Activated CD8-positive, alpha-beta T cell treated with anti-CD3 and anti-CD28 coated beads for 36 hours (primary cell): ENCODE measurements around the gene CUBN. TPM values are rescaled to one million over a fixed set of nuclear protein-coding genes. Genes with fewer than 3 reads are reported as not detected.

ENCODE experiments used
- ATAC-seq: fragments of 200-7000 bp; cut with Tn5 transposase; one replicate; pipeline ENCODE4 v1.10.0; 2021; ENCODE audit warnings: mild to moderate bottlenecking, moderate library complexity
- CTCF ChIA-PET: fragments of 350-600 bp; sonication (Branson Sonifier 250); formaldehyde crosslinking; loops from one replicate; lab custom pipeline; 2021; ENCODE audit warnings: antibody characterized with exemption; lab: Charles Lee
- POLR2A ChIA-PET: fragments of 350-600 bp; sonication (Branson Sonifier 250); formaldehyde crosslinking; loops from one replicate; lab custom pipeline; 2021; ENCODE audit warnings: antibody characterized with exemption; lab: Charles Lee
- DNase-seq: peaks from one replicate; pipeline ENCODE4 v3.0.0-alpha.2; 2020
- H3K27ac Mint-ChIP-seq: one replicate; pipeline ENCODE4 v1.8.0; 2021; ENCODE audit warnings: mild to moderate bottlenecking, mixed read lengths
- H3K27me3 Mint-ChIP-seq: one replicate; pipeline ENCODE4 v1.8.0; 2021; ENCODE audit warnings: mixed read lengths
- H3K36me3 Mint-ChIP-seq: one replicate; pipeline ENCODE4 v1.8.0; 2021; ENCODE audit warnings: low read depth, mixed read lengths
- H3K4me1 Mint-ChIP-seq: one replicate; pipeline ENCODE4 v1.8.0; 2021; ENCODE audit warnings: low read depth, mixed read lengths
- H3K4me3 Mint-ChIP-seq: one replicate; pipeline ENCODE4 v1.8.0; 2021; ENCODE audit warnings: mild to moderate bottlenecking, moderate library complexity, mixed read lengths
- H3K9me3 Mint-ChIP-seq: one replicate; pipeline ENCODE4 v1.8.0; 2021; ENCODE audit warnings: mixed read lengths
- CTCF ChIP-seq: fragments of 200-600 bp; IDR thresholded peaks from one replicate; pipeline ENCODE4 v1.8.0; 2022; ENCODE audit warnings: antibody characterized with exemption, mild to moderate bottlenecking
- intact Hi-C: fragments of 100-400 bp; cut with micrococcal nuclease; formaldehyde crosslinking; loops from one replicate; pipeline ENCODE4 v1.10.0; 2022
- total RNA-seq, 2 experiments: library from RNA; stranded (reverse); gene quantifications; one replicate each; pipeline ENCODE4 v1.2.3, GENCODE V29; 2021

Gene CUBN
- total RNA-seq, 2 experiments from 2014 or later, result 0.38 to 0.65 TPM

- ATAC-seq (no peak), DNase-seq (no peak)
- CTCF ChIA-PET, result no interaction called here
- H3K36me3 Mint-ChIP-seq, result no peaks in the 10 kb centered on the region
- no peaks in the 10 kb centered on the region for H3K9me3 Mint-ChIP-seq
- peaks cover 7% of the 10 kb centered on the region for H3K4me1 Mint-ChIP-seq
- H3K4me3 Mint-ChIP-seq, result no peak overlapping the region
- no peaks in the 10 kb centered on the region for H3K27me3 Mint-ChIP-seq
- POLR2A ChIA-PET, result interaction anchor here (1.1 kb wide), 1 partner anchor 26 kb away, joined by 4 read pairs; no protein-coding TSS in a partner anchor
- no peak overlapping the region for H3K27ac Mint-ChIP-seq
- intact Hi-C loops, result no loop called here
- no peak for TF ChIP-seq CTCF
These were observed 22.6 kb downstream of the CUBN start for GRCh38 chr10:17106991-17107390.

- POLR2A ChIA-PET, result no interaction called here
- ATAC-seq (no peak), DNase-seq (no peak)
- CTCF ChIA-PET, result interaction anchor here (0.8 kb wide), 1 partner anchor 43 kb away, joined by 3 read pairs; no protein-coding TSS in a partner anchor
- no peak for TF ChIP-seq CTCF
- H3K27ac Mint-ChIP-seq, result no peak overlapping the region
- no peaks in the 10 kb centered on the region for H3K9me3 Mint-ChIP-seq
- H3K27me3 Mint-ChIP-seq, result no peaks in the 10 kb centered on the region
- peaks cover under 1% of the 10 kb centered on the region for H3K36me3 Mint-ChIP-seq
- no peak overlapping the region for H3K4me3 Mint-ChIP-seq
- H3K4me1 Mint-ChIP-seq, result no peaks in the 10 kb centered on the region
- intact Hi-C loops, result no loop called here
These were observed 27.7 kb downstream of the CUBN start for GRCh38 chr10:17101910-17102266.

DNA sequence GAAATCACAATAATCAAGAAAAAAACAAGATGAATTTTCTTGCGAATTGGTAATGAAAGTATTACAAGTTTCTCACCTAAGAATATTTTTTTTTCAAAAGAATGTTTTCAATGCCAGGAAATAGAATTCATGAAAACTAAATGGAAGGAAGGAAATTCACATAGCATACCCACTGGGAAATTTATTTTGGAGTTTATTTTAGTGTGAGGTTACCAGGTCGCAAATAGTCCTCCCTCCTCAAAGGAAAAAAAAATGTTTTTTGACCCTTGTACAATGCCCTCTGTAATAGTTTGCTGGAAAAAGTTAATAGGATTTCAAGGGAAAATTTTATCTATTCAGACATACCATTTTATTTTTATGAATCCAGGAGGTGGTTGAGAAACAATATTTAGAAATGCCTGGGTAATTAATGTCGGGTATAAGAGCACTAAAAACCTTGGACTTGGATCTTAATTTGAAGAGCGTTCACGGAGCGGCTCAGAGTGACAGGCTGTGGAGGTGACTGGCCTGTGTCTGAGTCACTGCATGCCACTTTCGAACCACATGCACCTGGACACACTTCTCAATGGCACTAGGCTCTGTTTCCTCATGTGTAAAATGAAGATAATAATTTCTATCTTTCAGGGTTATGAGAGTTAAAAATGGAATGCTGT is 28.2 kb downstream of the CUBN start:
- Mint-ChIP-seq H3K27me3 (no peaks in the 10 kb centered on the region), H3K4me3 (no peak overlapping the region), H3K36me3 (peaks cover 3% of the 10 kb centered on the region), H3K27ac (no peak overlapping the region), H3K4me1 (no peaks in the 10 kb centered on the region), H3K9me3 (no peaks in the 10 kb centered on the region)
- POLR2A ChIA-PET, result no interaction called here
- CTCF ChIA-PET, result interaction anchor here (0.8 kb wide), 1 partner anchor 43 kb away, joined by 3 read pairs; no protein-coding TSS in a partner anchor
- ATAC-seq, result no peak
- no peak for DNase-seq
- TF ChIP-seq CTCF, result no peak
- intact Hi-C loops, result no loop called here

- Mint-ChIP-seq H3K4me1 (no peaks in the 10 kb centered on the region), H3K9me3 (no peaks in the 10 kb centered on the region), H3K27ac (no peak overlapping the region), H3K27me3 (no peaks in the 10 kb centered on the region), H3K36me3 (peaks cover 3% of the 10 kb centered on the region), H3K4me3 (no peak overlapping the region)
- no peak for ATAC-seq
- no peak for TF ChIP-seq CTCF
- ChIA-PET CTCF (no interaction called here), POLR2A (no interaction called here)
- intact Hi-C loops, result no loop called here
- DNase-seq, result no peak
These were observed 29.0 kb downstream of the CUBN start for GRCh38 chr10:17100586-17100985.

- CTCF ChIA-PET, result no interaction called here
- intact Hi-C loops, result no loop called here
- POLR2A ChIA-PET, result no interaction called here
- no peaks in the 10 kb centered on the region for H3K9me3 Mint-ChIP-seq
- no peak for ATAC-seq
- no peaks in the 10 kb centered on the region for H3K4me1 Mint-ChIP-seq
- H3K27ac Mint-ChIP-seq, result no peak overlapping the region
- no peaks in the 10 kb centered on the region for H3K27me3 Mint-ChIP-seq
- TF ChIP-seq CTCF, result no peak
- DNase-seq, result no peak
- peaks cover 5% of the 10 kb centered on the region for H3K36me3 Mint-ChIP-seq
- H3K4me3 Mint-ChIP-seq, result no peak overlapping the region
These were observed 31.6 kb downstream of the CUBN start for GRCh38 chr10:17098012-17098411.
